Measurements from ENCODE around the gene GLYR1.

DNA sequence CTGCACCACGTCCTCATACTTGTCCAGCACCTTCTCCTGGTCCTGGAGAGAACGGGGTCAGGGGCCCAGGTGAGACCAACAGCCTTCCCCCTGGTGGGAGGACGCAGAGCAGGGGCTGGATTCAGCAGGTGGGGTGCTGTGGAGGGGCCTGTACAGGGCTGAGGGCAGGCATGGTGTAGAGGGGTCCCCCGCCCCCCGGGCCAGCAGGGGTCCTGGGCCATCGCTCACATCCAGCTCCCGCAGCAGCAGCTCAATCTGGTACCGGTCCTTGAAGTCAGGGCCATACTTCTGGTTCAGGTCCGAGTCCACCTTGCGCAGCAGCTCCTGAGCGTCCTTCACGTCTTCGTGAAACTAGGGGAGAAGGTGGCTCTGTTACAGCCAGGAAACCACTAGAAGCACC, 48.3 kb upstream of the GLYR1 start:
- TF ChIP-seq POLR2A (IDR thresholded peaks at IDR 0.05): no peak
- TF ChIP-seq, protein P1, sequence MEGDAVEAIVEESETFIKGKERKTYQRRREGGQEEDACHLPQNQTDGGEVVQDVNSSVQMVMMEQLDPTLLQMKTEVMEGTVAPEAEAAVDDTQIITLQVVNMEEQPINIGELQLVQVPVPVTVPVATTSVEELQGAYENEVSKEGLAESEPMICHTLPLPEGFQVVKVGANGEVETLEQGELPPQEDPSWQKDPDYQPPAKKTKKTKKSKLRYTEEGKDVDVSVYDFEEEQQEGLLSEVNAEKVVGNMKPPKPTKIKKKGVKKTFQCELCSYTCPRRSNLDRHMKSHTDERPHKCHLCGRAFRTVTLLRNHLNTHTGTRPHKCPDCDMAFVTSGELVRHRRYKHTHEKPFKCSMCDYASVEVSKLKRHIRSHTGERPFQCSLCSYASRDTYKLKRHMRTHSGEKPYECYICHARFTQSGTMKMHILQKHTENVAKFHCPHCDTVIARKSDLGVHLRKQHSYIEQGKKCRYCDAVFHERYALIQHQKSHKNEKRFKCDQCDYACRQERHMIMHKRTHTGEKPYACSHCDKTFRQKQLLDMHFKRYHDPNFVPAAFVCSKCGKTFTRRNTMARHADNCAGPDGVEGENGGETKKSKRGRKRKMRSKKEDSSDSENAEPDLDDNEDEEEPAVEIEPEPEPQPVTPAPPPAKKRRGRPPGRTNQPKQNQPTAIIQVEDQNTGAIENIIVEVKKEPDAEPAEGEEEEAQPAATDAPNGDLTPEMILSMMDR (IDR thresholded peaks at IDR 0.05): no peak
